ENCODE data around the gene PTRH2.

GRCh38 chr17:59671386-59671785 is 35.8 kb downstream of the PTRH2 start:
- TF ChIP-seq, protein P1, sequence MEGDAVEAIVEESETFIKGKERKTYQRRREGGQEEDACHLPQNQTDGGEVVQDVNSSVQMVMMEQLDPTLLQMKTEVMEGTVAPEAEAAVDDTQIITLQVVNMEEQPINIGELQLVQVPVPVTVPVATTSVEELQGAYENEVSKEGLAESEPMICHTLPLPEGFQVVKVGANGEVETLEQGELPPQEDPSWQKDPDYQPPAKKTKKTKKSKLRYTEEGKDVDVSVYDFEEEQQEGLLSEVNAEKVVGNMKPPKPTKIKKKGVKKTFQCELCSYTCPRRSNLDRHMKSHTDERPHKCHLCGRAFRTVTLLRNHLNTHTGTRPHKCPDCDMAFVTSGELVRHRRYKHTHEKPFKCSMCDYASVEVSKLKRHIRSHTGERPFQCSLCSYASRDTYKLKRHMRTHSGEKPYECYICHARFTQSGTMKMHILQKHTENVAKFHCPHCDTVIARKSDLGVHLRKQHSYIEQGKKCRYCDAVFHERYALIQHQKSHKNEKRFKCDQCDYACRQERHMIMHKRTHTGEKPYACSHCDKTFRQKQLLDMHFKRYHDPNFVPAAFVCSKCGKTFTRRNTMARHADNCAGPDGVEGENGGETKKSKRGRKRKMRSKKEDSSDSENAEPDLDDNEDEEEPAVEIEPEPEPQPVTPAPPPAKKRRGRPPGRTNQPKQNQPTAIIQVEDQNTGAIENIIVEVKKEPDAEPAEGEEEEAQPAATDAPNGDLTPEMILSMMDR (IDR thresholded peaks at IDR 0.05): no peak
- TF ChIP-seq POLR2A (IDR thresholded peaks at IDR 0.05): no peak
